Measurements from ENCODE around the gene CDKL1. TPM values are rescaled to one million over a fixed set of nuclear protein-coding genes. Genes with fewer than 3 reads are reported as not detected.

Gene CDKL1
- total and polyA plus RNA-seq, 3 donors from 2014 or later: 2.0 to 4.4 (median 3.3) TPM

GRCh38 chr14:50375760-50376159 is 20.9 kb downstream of the CDKL1 start:
- intact Hi-C loops (cut with DNase I; ENCODE audit: low total_unique reads): no loop called here
- Histone ChIP-seq H3K27ac (no peak overlapping the region), H3K4me1 (peaks cover 4% of the 10 kb centered on the region), H3K4me3 (no peak overlapping the region), H3K36me3 (ENCODE audit: low read depth, missing control alignments) (no peaks in the 10 kb centered on the region), H3K27me3 (no peaks in the 10 kb centered on the region), H3K9me3 (no peaks in the 10 kb centered on the region)
- DNase-seq: no peak
- TF ChIP-seq CTCF (IDR thresholded peaks at IDR 0.05) (no peak), POLR2A (IDR thresholded peaks at IDR 0.05) (no peak)
- WGBS, 2 donors: 93 to 98% methylated on average over 5 of the region's 5 CpGs

- H3K27ac ChIP-seq: no peak overlapping the region
- H3K9me3 ChIP-seq: no peaks in the 10 kb centered on the region
- intact Hi-C loops (cut with DNase I; ENCODE audit: low total_unique reads): no loop called here
- 77 to 95% methylated on average over 3 of the region's 3 CpGs for WGBS, 2 donors
- H3K27me3 ChIP-seq: no peaks in the 10 kb centered on the region
- DNase-seq: no peak
- H3K36me3 ChIP-seq (ENCODE audit: low read depth, missing control alignments): no peaks in the 10 kb centered on the region
- no peak for TF ChIP-seq CTCF (IDR thresholded peaks at IDR 0.05)
- TF ChIP-seq POLR2A (IDR thresholded peaks at IDR 0.05): no peak
- H3K4me1 ChIP-seq: peaks cover 4% of the 10 kb centered on the region
- H3K4me3 ChIP-seq: no peak overlapping the region
These were observed 22.7 kb downstream of the CDKL1 start for GRCh38 chr14:50373959-50374358.

- Histone ChIP-seq H3K4me1 (no peaks in the 10 kb centered on the region), H3K36me3 (ENCODE audit: low read depth, missing control alignments) (no peaks in the 10 kb centered on the region), H3K27me3 (no peaks in the 10 kb centered on the region), H3K9me3 (no peaks in the 10 kb centered on the region), H3K27ac (no peak overlapping the region), H3K4me3 (no peak overlapping the region)
- 82 to 95% methylated on average over 3 to 4 of the region's 4 CpGs for WGBS, 2 donors
- no peak for DNase-seq
- intact Hi-C loops (cut with DNase I; ENCODE audit: low total_unique reads): no loop called here
- TF ChIP-seq CTCF (IDR thresholded peaks at IDR 0.05): no peak
- no peak for TF ChIP-seq POLR2A (IDR thresholded peaks at IDR 0.05)
These were observed 25.1 kb downstream of the CDKL1 start for GRCh38 chr14:50371546-50371945.

- H3K27ac ChIP-seq: no peak overlapping the region
- WGBS, 2 donors: 86 to 92% methylated on average over 4 of the region's 4 CpGs
These were observed 30.1 kb downstream of the CDKL1 start for GRCh38 chr14:50366589-50366988.

More at GRCh38 chr14:50366589-50366988, 30.1 kb downstream of the CDKL1 start:
- no peaks in the 10 kb centered on the region for H3K36me3 ChIP-seq (ENCODE audit: low read depth, missing control alignments)
- no peaks in the 10 kb centered on the region for H3K9me3 ChIP-seq
- DNase-seq: no peak
- TF ChIP-seq CTCF (IDR thresholded peaks at IDR 0.05): no peak
- no peak for TF ChIP-seq POLR2A (IDR thresholded peaks at IDR 0.05)
- H3K4me1 ChIP-seq: peaks cover 4% of the 10 kb centered on the region
- intact Hi-C loops (cut with DNase I; ENCODE audit: low total_unique reads): no loop called here
- no peak overlapping the region for H3K4me3 ChIP-seq
- no peaks in the 10 kb centered on the region for H3K27me3 ChIP-seq

All from testis (tissue), 3 donors.